Measurements from ENCODE around the gene CHAC1.

Gene CHAC1

GRCh38 chr15:40925495-40925862, 27.8 kb upstream of the CHAC1 start:
- no peak for DNase-seq (ENCODE audit: low spot score)

GRCh38 chr15:40925863-40926658, 27.2 kb upstream of the CHAC1 start:
- DNase-seq (ENCODE audit: low spot score): no peak

GRCh38 chr15:40926659-40927494, 26.4 kb upstream of the CHAC1 start:
- DNase-seq (ENCODE audit: low spot score): no peak

- no peak for DNase-seq (ENCODE audit: low spot score)
These were observed 25.8 kb upstream of the CHAC1 start for GRCh38 chr15:40927495-40927872.

- DNase-seq (ENCODE audit: low spot score): no peak
These were observed 25.1 kb upstream of the CHAC1 start for GRCh38 chr15:40927873-40928806.

- no peak for DNase-seq (ENCODE audit: low spot score)
These were observed 24.2 kb upstream of the CHAC1 start, which contains the start of gene DLL4 for GRCh38 chr15:40928821-40929659. DLL4 (plus strand) TSS chr15:40929340; CDS start chr15:40929669, 329 bp downstream.

- no peak for DNase-seq (ENCODE audit: low spot score)
These were observed 23.4 kb upstream of the CHAC1 start for GRCh38 chr15:40929660-40930429.

- peak; percentile 14 for DNase-seq (ENCODE audit: low spot score)
These were observed 22.6 kb upstream of the CHAC1 start for GRCh38 chr15:40930430-40931299.

GRCh38 chr15:40931300-40932142, 21.8 kb upstream of the CHAC1 start:
- no peak for DNase-seq (ENCODE audit: low spot score)

GRCh38 chr15:40932156-40932555, 21.1 kb upstream of the CHAC1 start:
- no peak for DNase-seq (ENCODE audit: low spot score)

- DNase-seq (ENCODE audit: low spot score): no peak
These were observed 20.4 kb upstream of the CHAC1 start for GRCh38 chr15:40932649-40933516.

- DNase-seq (ENCODE audit: low spot score): no peak
These were observed 19.8 kb upstream of the CHAC1 start for GRCh38 chr15:40933517-40933902.

GRCh38 chr15:40934457-40934856, 18.8 kb upstream of the CHAC1 start:
- DNase-seq (ENCODE audit: low spot score): no peak

GRCh38 chr15:40936234-40936708, 17.0 kb upstream of the CHAC1 start:
- DNase-seq (ENCODE audit: low spot score): no peak

GRCh38 chr15:40936709-40937666, 16.3 kb upstream of the CHAC1 start:
- DNase-seq (ENCODE audit: low spot score): no peak

Measured in hematopoietic multipotent progenitor cell treated with erythropoietin and hydrocortisone succinate and interleukin-3 and kit ligand, for 15 days (in vitro differentiated cells).